Muscle layer of duodenum (tissue), 2 donors: Measurements from ENCODE around the gene TCEA2.

Experiments used
- H3K27ac ChIP-seq: one replicate; pipeline ENCODE4 v1.7.0; 2013; ENCODE audit warnings: mild to moderate bottlenecking, low read length
- H3K27me3 ChIP-seq: one replicate; pipeline ENCODE4 v1.7.0; 2013; ENCODE audit warnings: low read depth, mild to moderate bottlenecking, control low read depth, low read length
- H3K36me3 ChIP-seq, 2 donors: one replicate each; pipeline ENCODE4 v1.7.0; 2013; ENCODE audit warnings: low read length in 2 of 2, control low read depth in 1 of 2, mild to moderate bottlenecking in 1 of 2; ENCODE audit not compliant: insufficient read depth in 2 of 2, control insufficient read depth in 1 of 2
- H3K4me1 ChIP-seq, 2 donors: one replicate each; pipeline ENCODE4 v1.7.0; 2013; ENCODE audit warnings: low read length in 2 of 2, mild to moderate bottlenecking in 2 of 2, control low read depth in 1 of 2, moderate library complexity in 1 of 2; ENCODE audit not compliant: insufficient read depth in 2 of 2, control insufficient read depth in 1 of 2
- H3K4me3 ChIP-seq, 2 donors: one replicate each; pipeline ENCODE4 v1.7.0; 2013; ENCODE audit warnings: low read length in 2 of 2, low read depth in 1 of 2, mild to moderate bottlenecking in 1 of 2
- H3K9me3 ChIP-seq, 2 donors: one replicate each; pipeline ENCODE4 v1.7.0; 2013; ENCODE audit warnings: low read length in 2 of 2, control low read depth in 1 of 2, mild to moderate bottlenecking in 1 of 2; ENCODE audit not compliant: control insufficient read depth in 1 of 2
- donor health status: healthy.

TCEA2 gene

DNA sequence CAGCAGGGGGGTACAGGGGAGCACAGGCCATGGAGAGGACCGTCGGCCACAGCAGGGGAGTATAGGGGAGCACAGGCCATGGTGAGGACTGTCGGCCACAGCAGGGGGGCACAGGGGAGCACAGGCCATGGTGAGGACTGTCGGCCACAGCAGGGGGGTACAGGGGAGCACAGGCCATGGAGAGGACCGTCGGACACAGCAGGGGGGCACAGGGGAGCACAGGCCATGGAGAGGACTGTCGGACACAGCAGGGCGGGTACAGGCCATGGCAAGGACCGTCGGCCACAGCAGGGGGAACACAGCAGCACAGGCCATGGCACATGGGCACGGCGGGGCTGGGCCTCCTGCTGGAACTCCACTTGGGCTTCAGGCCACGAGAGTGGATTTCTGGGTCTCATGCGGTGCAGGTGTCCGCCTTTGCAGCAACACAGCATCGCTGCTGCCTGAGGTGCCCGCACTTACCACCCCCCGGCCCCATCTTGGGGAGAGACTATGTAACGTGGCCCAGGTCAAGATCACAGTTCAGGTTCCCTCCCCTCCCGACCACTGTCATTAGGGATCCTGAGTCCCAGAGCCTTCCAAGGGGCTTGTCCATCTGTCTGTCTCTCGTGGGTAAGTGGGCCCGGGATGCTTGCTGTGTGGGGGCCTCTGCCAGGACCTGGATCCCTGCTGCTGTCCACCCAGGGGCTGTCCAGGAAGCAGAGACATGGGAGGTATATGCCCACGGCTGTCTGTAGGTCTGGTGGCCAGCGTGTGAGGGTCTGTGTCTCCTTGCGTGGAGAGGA lies 41.9 kb downstream of the TCEA2 start:
- no peaks in the 10 kb centered on the region for H3K36me3 ChIP-seq
- no peak overlapping the region for H3K27ac ChIP-seq
- H3K27me3 ChIP-seq, result peaks cover 25% of the 10 kb centered on the region
- H3K4me1 ChIP-seq, result peaks cover 0 to 7% of the 10 kb centered on the region in 2 donors
- no peaks in the 10 kb centered on the region for H3K9me3 ChIP-seq
- no peak overlapping the region for H3K4me3 ChIP-seq

- peaks cover 0 to 7% of the 10 kb centered on the region in 2 donors for H3K4me1 ChIP-seq
- H3K36me3 ChIP-seq, result no peaks in the 10 kb centered on the region
- H3K27ac ChIP-seq, result no peak overlapping the region
- H3K4me3 ChIP-seq, result no peak overlapping the region
- H3K9me3 ChIP-seq, result no peaks in the 10 kb centered on the region
- H3K27me3 ChIP-seq, result peaks cover 16% of the 10 kb centered on the region
These were observed 42.9 kb downstream of the TCEA2 start for GRCh38 chr20:64105846-64106434.

DNA sequence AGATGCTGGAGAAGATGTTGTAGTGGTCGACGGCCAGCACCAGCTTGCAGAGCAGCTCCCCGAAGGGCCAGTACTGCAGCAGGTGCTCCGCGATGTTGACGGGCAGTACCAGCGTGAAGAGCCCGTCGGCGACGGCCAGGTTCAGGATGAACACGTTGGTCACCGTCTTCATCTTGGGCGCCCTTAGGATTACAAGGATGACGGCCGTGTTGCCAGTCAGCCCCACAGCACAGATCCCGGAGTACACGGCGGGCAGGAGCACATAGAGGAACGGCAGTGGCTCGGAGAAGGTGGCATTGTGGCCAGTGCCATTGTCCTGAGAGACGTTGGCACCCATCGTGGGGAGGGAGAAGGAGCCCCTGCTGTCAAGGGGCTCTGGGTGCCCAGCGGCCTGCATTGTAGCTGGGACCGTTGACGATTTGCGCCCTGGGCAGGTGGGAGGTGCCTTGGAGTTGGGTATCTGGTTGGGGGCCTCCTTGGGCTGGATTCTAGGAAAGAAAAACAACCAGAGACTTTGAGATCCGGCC lies 43.5 kb downstream of the TCEA2 start:
- Histone ChIP-seq H3K27me3 (peaks cover 10% of the 10 kb centered on the region), H3K4me3 (no peak overlapping the region), H3K27ac (no peak overlapping the region), H3K36me3 (no peaks in the 10 kb centered on the region), H3K4me1 (peaks cover 0 to 7% of the 10 kb centered on the region in 2 donors), H3K9me3 (no peaks in the 10 kb centered on the region)

- Histone ChIP-seq H3K4me3 (no peak within 1 kb of the TSS), H3K4me1 (peaks cover 0 to 2% of the 10 kb centered on the region in 2 donors), H3K27me3 (peaks cover 6% of the 10 kb centered on the region), H3K9me3 (no peaks in the 10 kb centered on the region), H3K36me3 (no peaks in the 10 kb centered on the region), H3K27ac (no peak within 1 kb of the TSS)
These were observed 44.2 kb downstream of the TCEA2 start, which contains the start of gene NPBWR2 for GRCh38 chr20:64106981-64107735. NPBWR2 (minus strand) TSS chr20:64107565; CDS start chr20:64106831, 734 bp downstream.

DNA sequence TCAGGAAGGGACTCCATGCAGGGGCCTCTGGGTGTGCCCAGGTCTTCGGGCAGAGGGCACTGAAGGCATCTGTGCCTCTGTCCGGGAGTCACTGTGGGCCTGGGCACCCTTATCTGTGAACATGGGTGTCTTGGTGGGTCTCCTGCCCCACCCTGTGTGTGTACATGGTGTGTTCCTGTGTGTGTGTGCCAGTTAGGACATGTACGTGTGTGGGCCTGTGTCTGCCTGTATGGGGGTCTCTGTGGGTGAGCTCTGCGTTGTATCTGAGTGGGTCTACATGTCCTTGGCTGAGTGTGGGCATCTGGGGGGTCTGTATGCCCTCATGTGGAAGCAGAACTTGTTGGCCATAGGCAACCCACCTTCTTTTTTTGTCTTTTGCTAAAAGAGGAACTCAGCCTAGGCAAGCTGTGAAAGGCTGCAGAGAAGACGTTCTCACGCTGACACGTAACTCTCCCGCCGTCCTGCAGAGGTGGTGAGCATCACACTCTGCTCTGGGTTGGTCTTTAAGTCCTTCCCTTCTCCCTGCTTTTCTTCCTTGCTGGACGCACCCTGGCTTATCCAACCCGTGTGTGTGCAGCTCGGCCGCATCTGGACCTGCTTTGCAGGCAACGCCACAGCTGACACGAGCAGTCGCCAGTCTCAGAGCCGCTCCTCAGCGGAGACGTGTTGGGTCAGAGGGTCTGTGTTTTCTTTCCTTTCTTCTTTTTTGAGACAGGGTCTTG lies 44.9 kb downstream of the TCEA2 start:
- no peaks in the 10 kb centered on the region for H3K4me1 ChIP-seq
- peaks cover 3% of the 10 kb centered on the region for H3K27me3 ChIP-seq
- no peak overlapping the region for H3K27ac ChIP-seq
- no peaks in the 10 kb centered on the region for H3K36me3 ChIP-seq
- H3K9me3 ChIP-seq, result no peaks in the 10 kb centered on the region
- H3K4me3 ChIP-seq, result no peak overlapping the region

- H3K4me3 ChIP-seq, result no peak overlapping the region
These were observed 46.0 kb downstream of the TCEA2 start for GRCh38 chr20:64108731-64109681.

DNA sequence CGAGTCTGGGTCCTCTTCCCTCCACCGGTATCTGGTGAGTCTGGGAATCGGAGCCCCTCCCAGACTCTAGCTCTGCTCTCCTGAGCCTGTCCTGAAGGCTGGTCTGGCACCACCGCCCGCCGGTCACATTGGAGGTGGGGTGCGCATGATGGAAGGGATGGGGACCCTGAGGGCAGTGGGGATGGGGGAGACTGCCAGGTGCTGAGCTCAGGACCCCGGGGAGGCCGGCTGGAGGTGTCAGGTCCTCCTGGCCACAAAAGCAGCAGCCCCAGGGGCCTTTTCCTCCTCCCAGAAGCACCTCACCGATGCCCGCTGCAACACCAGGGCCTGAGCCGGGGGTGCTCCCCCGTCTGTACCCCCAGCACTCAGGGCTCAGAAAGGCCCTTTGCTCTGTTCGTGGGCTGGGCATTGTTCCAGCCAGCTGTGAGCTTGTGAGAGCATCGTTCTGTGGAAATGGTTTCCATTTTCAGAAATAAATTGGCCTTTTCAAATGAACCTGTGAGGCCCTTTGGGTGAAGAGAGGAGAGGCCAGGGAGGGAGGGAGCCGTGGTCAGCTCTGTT lies 46.9 kb downstream of the TCEA2 start:
- Histone ChIP-seq H3K27me3 (no peaks in the 10 kb centered on the region), H3K27ac (no peak overlapping the region), H3K9me3 (no peaks in the 10 kb centered on the region), H3K4me3 (no peak overlapping the region), H3K4me1 (no peaks in the 10 kb centered on the region), H3K36me3 (no peaks in the 10 kb centered on the region)

More at GRCh38 chr20:64108731-64109681, 46.0 kb downstream of the TCEA2 start:
- no peaks in the 10 kb centered on the region for H3K27me3 ChIP-seq
- H3K27ac ChIP-seq, result no peak overlapping the region
- no peaks in the 10 kb centered on the region for H3K9me3 ChIP-seq
- H3K4me1 ChIP-seq, result no peaks in the 10 kb centered on the region
- no peaks in the 10 kb centered on the region for H3K36me3 ChIP-seq

- H3K4me3 ChIP-seq, result no peak overlapping the region
- no peaks in the 10 kb centered on the region for H3K27me3 ChIP-seq
- no peaks in the 10 kb centered on the region for H3K4me1 ChIP-seq
- H3K36me3 ChIP-seq, result no peaks in the 10 kb centered on the region
- H3K27ac ChIP-seq, result no peak overlapping the region
- no peaks in the 10 kb centered on the region for H3K9me3 ChIP-seq
These were observed 47.5 kb downstream of the TCEA2 start for GRCh38 chr20:64110411-64111068.

- Histone ChIP-seq H3K27me3 (no peaks in the 10 kb centered on the region), H3K27ac (no peak overlapping the region), H3K36me3 (no peaks in the 10 kb centered on the region), H3K4me3 (no peak overlapping the region), H3K9me3 (no peaks in the 10 kb centered on the region), H3K4me1 (no peaks in the 10 kb centered on the region)
These were observed 49.0 kb downstream of the TCEA2 start for GRCh38 chr20:64111841-64112641.
